ENCODE results near the gene SLC38A9.

DNA sequence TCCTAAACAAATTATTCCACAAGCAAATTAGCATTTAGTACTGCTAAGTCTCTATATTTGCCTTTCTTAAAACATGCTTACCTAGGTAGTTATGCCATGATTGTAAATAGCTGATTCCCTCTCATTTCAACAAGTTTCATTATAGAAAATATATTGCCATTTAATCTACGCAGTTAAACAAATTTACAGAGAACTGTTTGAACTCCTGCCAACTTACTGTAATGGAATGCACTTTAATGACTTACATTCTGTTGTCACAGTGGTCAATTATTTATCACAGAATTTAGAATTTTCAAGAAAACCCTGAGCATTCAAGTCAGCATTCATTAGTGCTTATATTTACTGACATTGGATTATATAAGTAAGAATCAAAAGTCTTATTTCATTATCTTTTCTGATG lies 19.6 kb downstream of the SLC38A9 start:
- TF ChIP-seq, protein P1, sequence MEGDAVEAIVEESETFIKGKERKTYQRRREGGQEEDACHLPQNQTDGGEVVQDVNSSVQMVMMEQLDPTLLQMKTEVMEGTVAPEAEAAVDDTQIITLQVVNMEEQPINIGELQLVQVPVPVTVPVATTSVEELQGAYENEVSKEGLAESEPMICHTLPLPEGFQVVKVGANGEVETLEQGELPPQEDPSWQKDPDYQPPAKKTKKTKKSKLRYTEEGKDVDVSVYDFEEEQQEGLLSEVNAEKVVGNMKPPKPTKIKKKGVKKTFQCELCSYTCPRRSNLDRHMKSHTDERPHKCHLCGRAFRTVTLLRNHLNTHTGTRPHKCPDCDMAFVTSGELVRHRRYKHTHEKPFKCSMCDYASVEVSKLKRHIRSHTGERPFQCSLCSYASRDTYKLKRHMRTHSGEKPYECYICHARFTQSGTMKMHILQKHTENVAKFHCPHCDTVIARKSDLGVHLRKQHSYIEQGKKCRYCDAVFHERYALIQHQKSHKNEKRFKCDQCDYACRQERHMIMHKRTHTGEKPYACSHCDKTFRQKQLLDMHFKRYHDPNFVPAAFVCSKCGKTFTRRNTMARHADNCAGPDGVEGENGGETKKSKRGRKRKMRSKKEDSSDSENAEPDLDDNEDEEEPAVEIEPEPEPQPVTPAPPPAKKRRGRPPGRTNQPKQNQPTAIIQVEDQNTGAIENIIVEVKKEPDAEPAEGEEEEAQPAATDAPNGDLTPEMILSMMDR (IDR thresholded peaks at IDR 0.05): no peak
- no peak for TF ChIP-seq POLR2A (IDR thresholded peaks at IDR 0.05)

Data from uterus (tissue), 2 donors.